Measurements from ENCODE around the gene MORC4.

- TF ChIP-seq CTCF (IDR thresholded peaks at IDR 0.05) (no peak), EP300 (IDR thresholded peaks at IDR 0.05; ENCODE audit: borderline replicate concordance in 1 of 2, low read depth in 1 of 2, low read length in 1 of 2) (no peak), TAF1 (IDR thresholded peaks at IDR 0.05; ENCODE audit: borderline replicate concordance, low read depth, low read length) (no peak), EZH2phosphoT487 (IDR thresholded peaks at IDR 0.05; ENCODE audit: borderline replicate concordance, low read depth) (no peak)
Measured at GRCh38 chrX:106940068-106940467, 59.9 kb downstream of the MORC4 start.
